ENCODE data around the gene ARHGDIA. TPM values are rescaled to one million over a fixed set of nuclear protein-coding genes. Genes with fewer than 3 reads are reported as not detected.
A peak's percentile ranks its signal among the peaks of the same experiment; 100 is the strongest.

The ARHGDIA gene
- total RNA-seq, 2 experiments from 2014 or later = 538 to 539 TPM

GRCh38 chr17:81869221-81870130 is 1.7 kb downstream of the ARHGDIA start:
- no peaks in the 10 kb centered on the region for H3K27me3 Mint-ChIP-seq
- peaks cover 11% of the 10 kb centered on the region for H3K36me3 Mint-ChIP-seq
- POLR2A ChIA-PET = interaction anchor here (0.6 to 3.5 kb wide), 16 partner anchors 8 to 358 kb away, joined by 3 to 29 read pairs (median 5); partner anchors contain the start of genes ALYREF, ANAPC11, ARL16 and HGS
- H3K27ac Mint-ChIP-seq = peak overlapping the region; percentile 91
- DNase-seq = peak; percentile 74
- ATAC-seq (ENCODE audit: low read depth) = no peak
- peak overlapping the region; percentile 90 for H3K4me3 Mint-ChIP-seq
- H3K9me3 Mint-ChIP-seq = no peaks in the 10 kb centered on the region
- H3K4me1 Mint-ChIP-seq = peaks cover 20% of the 10 kb centered on the region

- POLR2A ChIA-PET = interaction anchor here (0.9 to 3.5 kb wide), 9 partner anchors 7 to 166 kb away, joined by 3 to 29 read pairs (median 10); partner anchors contain the start of genes ALYREF, ANAPC11, MCRIP1 and MRPL12
- Mint-ChIP-seq H3K27me3 (no peaks in the 10 kb centered on the region), H3K4me3 (peak overlapping the region; percentile 90), H3K27ac (peak overlapping the region; percentile 91), H3K36me3 (peaks cover 11% of the 10 kb centered on the region), H3K4me1 (peaks cover 22% of the 10 kb centered on the region), H3K9me3 (no peaks in the 10 kb centered on the region)
- DNase-seq (no peak), ATAC-seq (ENCODE audit: low read depth) (no peak)
Observed at GRCh38 chr17:81868674-81869220, 2.4 kb downstream of the ARHGDIA start.

DNA sequence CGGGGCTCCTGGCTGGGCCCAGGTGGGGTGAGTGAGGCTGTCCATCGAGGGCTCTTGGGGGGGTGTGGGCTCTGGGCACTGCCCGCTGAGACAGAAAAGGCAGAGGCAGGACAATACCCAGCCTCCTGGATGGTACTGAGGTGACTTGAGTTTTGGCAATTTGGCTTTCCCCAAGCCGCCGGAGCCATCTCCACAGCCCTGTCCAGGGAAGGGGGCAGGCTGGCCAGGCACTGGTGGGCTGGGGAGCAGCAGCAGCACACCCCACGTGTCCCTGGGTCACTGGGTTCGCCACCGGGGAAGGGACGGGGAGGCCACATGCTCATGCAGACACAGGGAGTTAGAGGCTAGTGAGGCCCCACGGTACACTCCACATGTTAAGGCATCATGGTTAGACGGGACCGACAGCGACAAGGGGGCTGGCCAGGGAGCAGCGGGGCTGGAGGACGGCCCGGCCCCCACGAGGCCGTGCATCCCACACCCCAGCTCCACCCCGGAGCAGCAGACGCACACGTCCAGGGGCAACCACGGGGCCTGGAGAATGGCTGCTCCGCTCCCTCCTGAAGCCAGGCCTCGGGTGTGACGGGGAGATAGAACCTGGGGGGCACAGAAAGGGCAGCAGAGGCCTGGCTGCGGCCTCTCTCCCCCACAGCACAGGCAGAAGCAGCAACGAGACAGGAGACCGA is 3.0 kb downstream of the ARHGDIA start:
- Mint-ChIP-seq H3K27ac (peak overlapping the region; percentile 71), H3K4me1 (peaks cover 27% of the 10 kb centered on the region), H3K4me3 (peak overlapping the region; percentile 51), H3K9me3 (no peaks in the 10 kb centered on the region), H3K27me3 (no peaks in the 10 kb centered on the region), H3K36me3 (peaks cover 11% of the 10 kb centered on the region)
- POLR2A ChIA-PET = no interaction called here
- DNase-seq (no peak), ATAC-seq (ENCODE audit: low read depth) (no peak)

DNA sequence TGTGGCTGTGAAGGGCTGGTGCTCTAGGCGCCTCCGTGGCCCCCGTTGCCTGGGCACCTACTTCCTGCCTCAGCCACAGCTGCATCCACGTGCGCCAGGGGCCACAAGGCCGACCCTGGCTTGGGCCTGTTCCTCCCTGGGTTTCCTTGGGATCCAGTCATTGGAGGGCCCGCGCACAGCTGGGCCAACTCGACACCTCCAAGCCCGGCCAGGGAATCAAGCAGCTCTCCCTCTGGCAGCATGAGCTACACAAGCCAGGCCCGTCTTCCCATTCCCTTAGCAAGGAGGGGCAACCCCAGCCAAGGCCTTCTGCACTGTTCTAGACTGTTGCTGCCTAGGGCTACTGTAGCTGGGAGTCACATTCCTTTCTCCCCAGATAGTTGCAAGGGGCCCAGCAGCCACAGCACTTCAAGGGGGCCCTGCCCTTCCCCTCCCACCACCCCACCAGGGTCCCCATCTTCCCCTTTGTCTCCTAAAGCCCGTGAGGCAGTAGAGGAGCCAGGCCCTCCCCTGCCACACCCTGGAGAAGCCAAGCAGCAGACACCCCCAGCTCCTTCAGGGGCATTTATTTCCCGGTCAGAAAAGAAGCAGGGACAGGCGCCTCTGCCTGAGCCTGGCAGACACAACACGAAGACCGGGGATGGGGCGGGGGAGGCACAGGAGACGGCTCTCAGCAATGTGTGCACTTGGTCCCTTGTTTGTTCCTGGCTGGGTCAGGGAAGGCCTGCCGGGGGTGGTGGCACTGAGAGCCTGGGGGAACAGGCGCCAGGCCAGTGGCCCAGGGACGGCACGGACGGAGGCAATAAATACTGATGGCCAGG is 3.8 kb downstream of the ARHGDIA start:
- Mint-ChIP-seq H3K36me3 (peaks cover 16% of the 10 kb centered on the region), H3K9me3 (no peaks in the 10 kb centered on the region), H3K4me3 (peak overlapping the region; percentile 15), H3K4me1 (peaks cover 28% of the 10 kb centered on the region), H3K27me3 (no peaks in the 10 kb centered on the region), H3K27ac (peak overlapping the region; percentile 71)
- ATAC-seq (ENCODE audit: low read depth) (no peak), DNase-seq (peak; percentile 54)
- POLR2A ChIA-PET = interaction anchor here (0.6 to 1.7 kb wide), 4 partner anchors 13 to 184 kb away, joined by 5 to 8 read pairs (median 6); partner anchors contain the start of genes ARL16 and HGS

- Mint-ChIP-seq H3K9me3 (no peaks in the 10 kb centered on the region), H3K36me3 (peaks cover 18% of the 10 kb centered on the region), H3K4me1 (peaks cover 27% of the 10 kb centered on the region), H3K4me3 (peak overlapping the region; percentile 15), H3K27me3 (no peaks in the 10 kb centered on the region), H3K27ac (peak overlapping the region; percentile 71)
- ATAC-seq (ENCODE audit: low read depth) (no peak), DNase-seq (no peak)
- POLR2A ChIA-PET = interaction anchor here (0.6 to 1.7 kb wide), 5 partner anchors 13 to 183 kb away, joined by 3 to 8 read pairs (median 6); partner anchors contain the start of genes ARL16 and HGS
Observed at GRCh38 chr17:81866440-81867169, 4.5 kb downstream of the ARHGDIA start.

- Mint-ChIP-seq H3K27ac (peak overlapping the region; percentile 71), H3K4me1 (peaks cover 27% of the 10 kb centered on the region), H3K36me3 (peaks cover 18% of the 10 kb centered on the region), H3K4me3 (peak overlapping the region; percentile 4), H3K9me3 (no peaks in the 10 kb centered on the region), H3K27me3 (no peaks in the 10 kb centered on the region)
- no peak for DNase-seq
- POLR2A ChIA-PET = interaction anchor here (1.0 to 1.7 kb wide), 3 partner anchors 14 to 153 kb away, joined by 3 to 6 read pairs (median 5); no protein-coding TSS in a partner anchor
- no peak for ATAC-seq (ENCODE audit: low read depth)
Observed at GRCh38 chr17:81865733-81866439, 5.3 kb downstream of the ARHGDIA start.

DNA sequence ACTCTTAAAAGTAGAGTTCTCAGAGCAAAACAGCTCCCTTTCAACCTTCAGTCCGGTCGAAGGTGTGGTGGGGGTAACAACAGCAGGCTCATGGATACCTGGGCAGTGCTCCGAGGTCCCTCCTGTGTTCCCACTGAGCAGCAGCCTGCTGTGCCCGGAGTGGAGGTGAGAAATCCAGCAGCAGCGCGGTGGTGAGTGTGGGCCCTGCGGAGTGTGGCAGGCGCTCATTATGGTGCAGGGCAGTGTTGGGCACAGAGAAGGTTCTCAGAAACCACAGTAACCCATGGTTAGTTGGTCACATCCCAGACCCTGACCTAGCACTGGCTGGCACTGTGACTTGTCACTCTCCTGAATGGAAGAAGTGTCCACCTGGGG is 5.8 kb downstream of the ARHGDIA start:
- Mint-ChIP-seq H3K4me1 (peaks cover 27% of the 10 kb centered on the region), H3K27ac (peak overlapping the region; percentile 71), H3K36me3 (peaks cover 18% of the 10 kb centered on the region), H3K4me3 (peak overlapping the region; percentile 4), H3K27me3 (no peaks in the 10 kb centered on the region), H3K9me3 (no peaks in the 10 kb centered on the region)
- POLR2A ChIA-PET = interaction anchor here (1.0 to 1.6 kb wide), 2 partner anchors 15 to 153 kb away, joined by 3 to 5 read pairs; no protein-coding TSS in a partner anchor
- ATAC-seq (ENCODE audit: low read depth) = no peak
- DNase-seq = no peak

DNA sequence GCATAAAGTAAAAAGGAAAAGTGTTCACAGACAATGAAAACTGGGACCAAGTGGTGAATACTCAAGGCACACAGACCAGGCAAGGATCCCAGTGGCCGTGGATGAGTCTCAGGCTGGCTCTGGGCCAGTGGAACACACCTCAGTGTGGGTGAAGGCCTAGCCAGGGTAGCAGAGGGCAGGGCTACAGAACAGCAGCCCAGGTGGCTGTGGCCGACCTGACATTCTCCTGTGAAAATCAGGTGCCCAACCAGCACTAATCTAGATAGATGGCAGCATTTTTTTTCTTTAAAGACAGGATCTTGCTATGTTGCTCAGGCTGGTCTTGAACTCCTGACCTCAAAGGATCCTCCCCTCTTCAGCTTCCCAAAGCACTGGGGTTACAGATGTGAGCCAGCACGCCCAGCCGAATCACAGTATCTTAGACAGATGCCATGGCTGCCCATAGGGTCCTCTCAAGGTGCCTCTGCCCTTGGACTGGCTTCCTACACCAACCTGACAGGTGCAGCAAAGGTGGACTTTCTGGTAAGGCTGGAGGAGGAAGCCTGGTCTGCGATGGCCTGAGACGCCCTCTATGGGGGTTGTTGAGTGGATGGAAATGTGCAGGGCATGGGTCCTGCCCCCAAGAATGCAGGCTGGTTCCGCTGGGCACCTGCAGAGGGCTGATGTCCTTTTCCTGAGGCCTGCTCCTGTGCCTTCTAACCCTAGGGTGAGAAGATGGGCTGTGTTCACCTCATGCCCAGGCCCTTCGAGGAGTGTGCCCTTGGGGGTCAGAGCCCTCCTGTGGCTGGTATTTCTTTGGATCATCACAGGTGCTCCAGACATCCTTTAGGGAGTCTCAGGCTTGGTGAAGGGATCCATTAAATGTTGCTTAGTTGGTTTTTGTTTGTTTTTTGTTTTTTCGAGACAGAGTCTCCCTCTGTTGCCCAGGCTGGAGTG is 7.0 kb downstream of the ARHGDIA start:
- DNase-seq (no peak), ATAC-seq (ENCODE audit: low read depth) (no peak)
- H3K9me3 Mint-ChIP-seq = no peaks in the 10 kb centered on the region
- H3K27me3 Mint-ChIP-seq = no peaks in the 10 kb centered on the region
- H3K4me3 Mint-ChIP-seq = no peak overlapping the region
- POLR2A ChIA-PET = interaction anchor here (0.8 kb wide), 1 partner anchor 8 kb away, joined by 4 read pairs; no protein-coding TSS in a partner anchor
- peaks cover 16% of the 10 kb centered on the region for H3K36me3 Mint-ChIP-seq
- peaks cover 28% of the 10 kb centered on the region for H3K4me1 Mint-ChIP-seq
- H3K27ac Mint-ChIP-seq = peak overlapping the region; percentile 89

DNA sequence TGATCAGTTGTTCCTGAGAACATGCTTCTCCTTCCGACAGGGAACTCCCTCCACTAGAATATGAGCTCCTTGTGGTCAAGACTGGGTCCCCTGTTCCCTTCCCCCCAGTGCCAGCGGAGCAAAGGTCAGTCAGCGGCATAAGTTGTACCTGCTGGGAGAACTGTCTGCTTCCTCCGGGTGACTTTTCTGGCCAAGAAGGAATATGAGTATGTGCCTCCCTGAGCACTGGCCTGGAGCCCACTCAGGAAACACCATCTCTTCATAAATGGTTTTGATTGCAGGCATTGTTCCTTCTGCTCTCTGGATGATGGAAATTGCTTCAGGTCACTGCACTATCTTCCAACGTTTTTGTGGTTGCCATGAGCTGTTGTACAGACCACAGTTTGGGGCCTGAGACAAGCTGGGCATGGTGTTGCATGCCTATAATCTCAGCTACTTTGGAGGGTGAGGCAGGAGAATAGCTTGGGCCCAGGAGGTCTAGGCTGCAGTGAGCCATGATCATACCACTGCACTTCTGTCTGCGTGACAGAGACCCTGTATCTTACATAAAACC is 7.9 kb downstream of the ARHGDIA start:
- Mint-ChIP-seq H3K4me3 (peak overlapping the region; percentile 85), H3K27me3 (no peaks in the 10 kb centered on the region), H3K4me1 (peaks cover 30% of the 10 kb centered on the region), H3K9me3 (no peaks in the 10 kb centered on the region), H3K27ac (peak overlapping the region; percentile 89), H3K36me3 (peaks cover 18% of the 10 kb centered on the region)
- no peak for DNase-seq
- POLR2A ChIA-PET = interaction anchor here (0.8 kb wide), 1 partner anchor 9 kb away, joined by 4 read pairs; no protein-coding TSS in a partner anchor
- ATAC-seq (ENCODE audit: low read depth) = no peak

DNA sequence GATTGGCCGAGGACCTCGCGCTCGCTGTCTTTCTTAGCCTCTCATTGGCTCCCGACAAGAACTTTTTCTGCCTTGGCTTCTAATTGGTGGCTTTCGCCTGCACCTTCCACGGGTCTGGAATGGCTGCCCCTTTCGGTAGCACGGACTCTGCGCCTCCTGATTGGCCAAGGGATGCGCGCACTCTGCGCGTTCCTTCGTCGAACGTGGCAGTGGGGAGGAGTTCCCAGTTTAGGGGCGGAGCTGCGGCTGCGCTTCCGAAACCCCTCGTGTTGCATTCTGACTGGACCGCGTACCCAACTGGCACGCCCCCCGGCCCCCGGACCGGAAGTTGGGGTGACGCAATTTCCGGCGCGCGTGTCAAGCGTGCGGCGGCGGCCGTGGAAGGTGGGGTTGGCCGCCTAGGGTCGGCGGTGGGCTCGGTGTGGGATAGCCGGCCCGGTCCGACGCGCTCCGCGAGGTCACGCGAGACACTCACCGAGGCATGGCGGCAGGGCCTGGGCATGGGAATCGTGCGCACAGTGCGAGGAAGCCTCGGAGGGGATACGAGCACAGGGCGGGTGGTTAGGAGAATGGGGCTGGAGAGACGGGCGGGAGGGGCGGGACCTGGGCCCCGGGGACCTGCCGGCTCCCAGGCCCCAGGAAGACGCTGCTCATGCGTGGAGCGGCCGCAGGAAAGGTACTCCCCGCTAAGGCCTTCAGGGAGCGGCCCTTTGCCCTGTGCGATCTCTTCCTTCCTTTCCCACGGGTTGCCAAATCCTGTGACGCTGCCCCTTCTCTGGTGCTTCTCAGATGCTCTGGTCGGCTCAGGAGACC is 10.2 kb downstream of the ARHGDIA start:
- POLR2A ChIA-PET = interaction anchor here (0.5 to 2.5 kb wide), 11 partner anchors 9 to 178 kb away, joined by 3 to 29 read pairs (median 3); partner anchors contain the start of genes ARHGDIA, ARL16, DCXR and HGS
- Mint-ChIP-seq H3K4me1 (peaks cover 29% of the 10 kb centered on the region), H3K36me3 (peaks cover 26% of the 10 kb centered on the region), H3K27ac (peak overlapping the region; percentile 90), H3K27me3 (no peaks in the 10 kb centered on the region), H3K4me3 (peak overlapping the region; percentile 87), H3K9me3 (no peaks in the 10 kb centered on the region)
- DNase-seq (peak; percentile 100), ATAC-seq (ENCODE audit: low read depth) (peak; percentile 91)
